GM12872 (cell line): Measurements from ENCODE around the gene ZC3H13.

Source experiments
- TF ChIP-seq, protein P1 (sequence below): IDR thresholded peaks from 3 replicates; pipeline ENCODE4 v1.5.1; 2011; ENCODE audit warnings: low read depth, mild to moderate bottlenecking, low read length, moderate library complexity; ENCODE audit not compliant: insufficient read depth

The ZC3H13 gene

DNA sequence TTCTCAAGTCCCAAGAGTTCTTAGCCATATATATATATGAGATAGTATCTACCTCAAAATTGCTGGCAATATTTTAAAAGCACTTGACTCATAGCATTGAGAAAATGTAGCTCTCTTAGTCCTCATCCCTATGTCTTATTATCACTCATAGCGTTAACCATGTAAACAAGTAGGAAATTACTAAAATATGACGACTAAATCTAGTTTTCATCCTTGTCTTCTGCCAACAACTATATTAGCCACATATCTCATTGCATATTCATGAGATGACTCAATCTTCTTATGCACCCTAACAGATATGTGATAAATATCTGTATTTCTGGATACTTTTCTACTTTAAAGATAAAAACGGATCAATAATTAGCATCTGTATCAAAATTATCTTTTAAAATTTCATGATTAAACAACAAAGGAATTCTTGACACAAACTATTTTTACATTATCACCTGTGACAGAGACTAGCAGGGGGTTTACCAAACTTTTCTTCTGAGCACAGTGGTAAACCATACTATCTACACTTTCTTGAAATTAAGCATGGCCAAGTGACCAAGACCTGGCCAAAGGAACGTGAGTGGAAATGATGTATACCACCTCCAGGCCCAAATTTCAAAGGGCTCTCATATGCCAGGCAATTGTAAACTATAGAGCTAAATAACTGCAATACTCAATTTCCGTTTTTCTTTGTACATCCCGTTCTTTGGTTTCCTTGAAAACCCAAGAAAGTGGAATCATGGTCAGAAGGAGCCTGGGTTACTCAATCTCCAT, 45.7 kb downstream of the ZC3H13 start:
- TF ChIP-seq, protein P1, sequence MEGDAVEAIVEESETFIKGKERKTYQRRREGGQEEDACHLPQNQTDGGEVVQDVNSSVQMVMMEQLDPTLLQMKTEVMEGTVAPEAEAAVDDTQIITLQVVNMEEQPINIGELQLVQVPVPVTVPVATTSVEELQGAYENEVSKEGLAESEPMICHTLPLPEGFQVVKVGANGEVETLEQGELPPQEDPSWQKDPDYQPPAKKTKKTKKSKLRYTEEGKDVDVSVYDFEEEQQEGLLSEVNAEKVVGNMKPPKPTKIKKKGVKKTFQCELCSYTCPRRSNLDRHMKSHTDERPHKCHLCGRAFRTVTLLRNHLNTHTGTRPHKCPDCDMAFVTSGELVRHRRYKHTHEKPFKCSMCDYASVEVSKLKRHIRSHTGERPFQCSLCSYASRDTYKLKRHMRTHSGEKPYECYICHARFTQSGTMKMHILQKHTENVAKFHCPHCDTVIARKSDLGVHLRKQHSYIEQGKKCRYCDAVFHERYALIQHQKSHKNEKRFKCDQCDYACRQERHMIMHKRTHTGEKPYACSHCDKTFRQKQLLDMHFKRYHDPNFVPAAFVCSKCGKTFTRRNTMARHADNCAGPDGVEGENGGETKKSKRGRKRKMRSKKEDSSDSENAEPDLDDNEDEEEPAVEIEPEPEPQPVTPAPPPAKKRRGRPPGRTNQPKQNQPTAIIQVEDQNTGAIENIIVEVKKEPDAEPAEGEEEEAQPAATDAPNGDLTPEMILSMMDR = no peak

DNA sequence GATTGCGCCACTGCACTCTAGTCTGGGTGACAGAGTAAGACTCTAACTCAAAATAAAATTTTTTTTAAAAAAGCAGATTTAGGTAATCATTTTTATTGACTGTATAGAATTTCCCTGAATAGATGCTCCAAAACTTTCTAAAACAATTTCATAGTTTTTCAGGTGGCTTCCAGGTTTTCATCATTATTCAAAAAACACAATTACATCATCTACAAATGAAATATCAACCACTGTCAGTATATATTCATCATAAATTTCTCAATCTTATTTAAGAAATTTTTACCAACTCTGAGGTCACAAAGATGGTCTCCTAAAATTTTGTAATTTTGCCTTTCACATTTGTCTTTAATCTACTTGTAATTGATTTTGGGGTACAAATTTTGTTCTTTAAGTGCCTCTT, 48.1 kb downstream of the ZC3H13 start:
- TF ChIP-seq, protein P1 = no peak

DNA sequence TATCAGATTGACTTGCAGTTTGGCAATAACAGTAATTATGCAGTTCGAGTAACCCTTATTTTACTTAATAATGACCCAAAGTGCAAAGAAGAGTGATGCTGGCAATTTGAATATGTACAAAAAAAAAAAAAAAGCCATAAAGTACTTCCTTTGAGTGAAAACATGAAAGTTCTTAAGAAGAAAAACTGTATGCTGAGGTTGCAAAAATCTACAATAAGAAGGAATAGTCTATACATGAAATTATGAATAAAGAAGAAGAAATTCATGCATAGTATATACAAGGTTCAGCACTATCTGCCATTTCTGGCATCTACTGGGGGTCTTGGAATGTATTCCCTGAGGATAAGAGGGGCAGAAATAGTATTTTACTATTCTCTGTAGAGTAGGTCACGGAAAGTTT, 55.9 kb downstream of the ZC3H13 start:
- TF ChIP-seq, protein P1 = no peak

DNA sequence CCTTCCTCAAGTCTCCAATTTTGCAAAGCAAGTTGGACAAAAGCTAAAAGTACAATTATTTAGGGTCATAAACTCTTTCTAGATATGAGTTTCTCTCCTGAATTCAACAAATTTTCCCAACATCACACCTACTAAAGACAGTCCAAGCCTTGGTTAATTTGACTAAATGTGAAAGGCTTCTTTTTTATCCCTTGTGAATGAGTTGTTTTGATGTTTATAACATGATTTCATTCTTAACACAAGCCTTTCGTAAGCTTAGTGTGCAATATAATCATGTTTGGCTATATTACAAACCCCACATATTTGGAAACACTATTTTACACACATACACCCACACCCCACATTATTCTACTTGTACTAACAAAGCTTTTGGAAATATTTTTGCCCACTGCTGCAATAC, 57.3 kb downstream of the ZC3H13 start:
- TF ChIP-seq, protein P1 = no peak

DNA sequence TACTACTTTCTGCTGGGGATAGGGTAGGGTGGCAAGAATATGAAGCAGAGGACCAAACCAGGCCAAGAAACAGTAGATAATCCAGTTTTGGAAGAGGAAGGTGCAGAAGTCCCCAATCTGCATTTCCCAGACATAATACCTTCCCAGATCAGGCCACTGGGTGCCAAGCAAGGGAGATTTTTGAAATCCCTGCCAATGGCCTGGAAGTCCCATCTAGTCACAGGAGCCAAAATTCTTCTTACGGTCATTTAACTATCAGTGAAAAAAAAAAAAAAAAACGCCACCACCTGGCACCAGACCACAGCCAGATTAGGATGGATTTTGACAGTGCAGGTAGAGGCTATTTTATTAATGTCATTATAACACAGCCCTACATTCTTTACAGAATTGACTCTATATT, 57.8 kb downstream of the ZC3H13 start:
- TF ChIP-seq, protein P1 = no peak

DNA sequence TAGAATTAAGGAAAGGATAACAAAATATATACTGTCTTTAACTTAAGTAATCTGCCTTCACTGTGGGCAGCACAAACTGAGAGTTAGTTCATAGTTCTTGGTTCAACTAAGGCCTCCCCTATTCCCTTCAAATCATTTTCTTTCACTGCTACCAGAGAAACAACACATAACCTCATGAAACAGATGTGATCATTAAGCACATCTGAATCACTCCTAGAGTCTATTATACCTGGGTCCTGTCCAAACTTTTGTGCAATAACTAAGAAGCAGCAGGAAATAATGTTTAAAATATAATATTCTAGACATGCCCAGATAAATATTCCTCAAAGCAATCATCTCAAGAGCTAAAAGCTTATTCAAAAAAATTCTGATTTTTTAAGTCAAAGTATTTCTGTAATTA, 62.9 kb downstream of the ZC3H13 start:
- TF ChIP-seq, protein P1 = no peak

DNA sequence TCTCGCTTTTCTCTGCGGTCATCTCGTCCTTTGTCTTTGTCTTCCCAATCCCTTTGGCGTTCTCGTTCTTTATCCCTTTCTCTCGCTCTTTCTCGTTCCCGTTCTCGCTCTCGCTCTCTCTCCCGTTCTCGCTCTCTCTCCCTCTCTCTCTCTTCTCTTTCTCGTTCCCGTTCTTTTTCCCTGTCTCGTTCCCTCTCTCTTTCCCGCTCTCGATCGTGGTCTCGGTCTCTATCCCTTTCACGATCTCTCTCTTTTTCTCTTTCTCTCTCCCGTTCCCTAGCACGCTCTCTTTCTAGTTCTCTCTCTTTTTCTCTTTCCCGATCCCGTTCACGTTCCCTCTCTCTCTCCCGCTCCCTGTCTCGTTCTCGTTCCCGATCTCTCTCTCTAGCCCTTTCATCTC, 77.2 kb downstream of the ZC3H13 start:
- TF ChIP-seq, protein P1 = no peak
